HG03135 (cell line): ENCODE measurements around the gene SGCE.
"Not testable (repeated sequence)": the region's sequence is repeated elsewhere in the genome, so short reads cannot be mapped to it uniquely, and the experiment has no call there.

ENCODE experiments used
- ATAC-seq: cut with Tn5 transposase; IDR thresholded peaks from one replicate; pipeline ENCODE4 v1.9.1; 2021; ENCODE audit warnings: mild to moderate bottlenecking, moderate library complexity; ENCODE audit not compliant: unreplicated experiment

Gene SGCE

GRCh38 chr7:94655848-94656657, at the start of gene SGCE:
TSS of gene SGCE (minus strand) at chr7:94656133. CDS start at chr7:94656098, 35 bp downstream.
- no peak for ATAC-seq

- ATAC-seq: not testable (repeated sequence)
Measured at GRCh38 chr7:94705155-94706021, 49.5 kb upstream of the SGCE start.

GRCh38 chr7:94701555-94701973, 45.6 kb upstream of the SGCE start:
- no peak for ATAC-seq

- ATAC-seq: no peak
Measured at GRCh38 chr7:94700926-94701554, 45.1 kb upstream of the SGCE start.

- ATAC-seq: no peak
Measured at GRCh38 chr7:94698275-94698674, 42.3 kb upstream of the SGCE start.

- no peak for ATAC-seq
Measured at GRCh38 chr7:94697035-94697974, 41.4 kb upstream of the SGCE start.

GRCh38 chr7:94687810-94688209, 31.9 kb upstream of the SGCE start:
- no peak for ATAC-seq

GRCh38 chr7:94687076-94687475, 31.1 kb upstream of the SGCE start:
- no peak for ATAC-seq

GRCh38 chr7:94683066-94683465, 27.1 kb upstream of the SGCE start:
- ATAC-seq: no peak

- ATAC-seq: no peak
Measured at GRCh38 chr7:94679358-94679757, 23.4 kb upstream of the SGCE start.

- ATAC-seq: no peak
Measured at GRCh38 chr7:94676431-94676830, 20.5 kb upstream of the SGCE start.

GRCh38 chr7:94675356-94675755, 19.4 kb upstream of the SGCE start:
- ATAC-seq: no peak

- ATAC-seq: no peak
Measured at GRCh38 chr7:94671444-94672235, 15.7 kb upstream of the SGCE start.

- ATAC-seq: no peak
Measured at GRCh38 chr7:94669773-94670495, 14.0 kb upstream of the SGCE start.

- no peak for ATAC-seq
Measured at GRCh38 chr7:94666879-94667587, 11.1 kb upstream of the SGCE start.

- no peak for ATAC-seq
Measured at GRCh38 chr7:94665426-94665825, 9.5 kb upstream of the SGCE start.

GRCh38 chr7:94664023-94664422, 8.1 kb upstream of the SGCE start:
- ATAC-seq: no peak

GRCh38 chr7:94662548-94662947, 6.6 kb upstream of the SGCE start:
- ATAC-seq: no peak
